Prostate gland (tissue), 2 donors: ENCODE measurements around the gene TMEM202. TPM values are rescaled to one million over a fixed set of nuclear protein-coding genes. Genes with fewer than 3 reads are reported as not detected.
A peak's percentile ranks its signal among the peaks of the same experiment; 100 is the strongest.
"Not testable (repeated sequence)": the region's sequence is repeated elsewhere in the genome, so short reads cannot be mapped to it uniquely, and the experiment has no call there.

ENCODE experiments used
- DNase-seq: peaks from one replicate; pipeline ENCODE4 v3.0.0-alpha.2; 2019; ENCODE audit warnings: low spot score
- H3K27ac ChIP-seq, 2 donors: fragments of 200-600 bp; sonication (generic); 2 replicates each; pipeline ENCODE4 v1.5.1; 2017 to 2019
- H3K27me3 ChIP-seq: fragments of 200-600 bp; sonication (generic); replicated peaks from 2 replicates; pipeline ENCODE4 v1.5.1; 2019; ENCODE audit not compliant: insufficient read depth
- H3K36me3 ChIP-seq, 2 donors: fragments of 200-600 bp; sonication (generic); 1 replicate in 1 of 2; 2 replicates in 1 of 2; pipeline versions ENCODE4 v1.5.1 to v1.8.1; 2017 to 2019
- H3K4me1 ChIP-seq: fragments of 200-600 bp; sonication (generic); replicated peaks from 2 replicates; pipeline ENCODE4 v1.5.1; 2019
- H3K4me3 ChIP-seq, 2 donors: fragments of 200-600 bp; sonication (generic); 2 replicates each; pipeline ENCODE4 v1.5.1; 2017 to 2019
- H3K9me3 ChIP-seq: fragments of 200-600 bp; sonication (generic); 2 replicates; pipeline ENCODE4 v1.5.1; 2017
- POLR2A ChIP-seq: fragments of 450-650 bp; IDR thresholded peaks from one replicate; pipeline ENCODE4 v1.6.1; 2016; ENCODE audit warnings: antibody characterized with exemption, mild to moderate bottlenecking
- POLR2AphosphoS5 ChIP-seq: sonication (generic); formaldehyde crosslinking; IDR thresholded peaks from one replicate; pipeline ENCODE4 v1.6.1; 2017; ENCODE audit warnings: antibody characterized with exemption
- WGBS: methylation state at CpG from one replicate; pipeline ENCODE4 v1.1.5; 2018; 5-methylcytosine and 5-hydroxymethylcytosine counted together
- intact Hi-C: fragments of 100-400 bp; cut with DNase I; formaldehyde crosslinking; loops from one replicate; pipeline ENCODE4 v1.14.2; 2022
- total RNA-seq, 2 donors: library from RNA; depleted of rRNA; stranded (reverse); fragments of >200 nt; gene quantifications; one replicate each; pipeline ENCODE4 v1.1.0, GENCODE V29; 2016
- TF ChIP-seq, protein P1 (sequence below), 4 experiments: fragments of 200-600 bp in 2 of 4; fragments of 450-650 bp in 2 of 4; sonication (generic) in 2 of 4; IDR thresholded peaks; 1 replicate in 3 of 4; 2 replicates in 1 of 4; pipeline ENCODE4 v1.5.1; 2016 to 2019; ENCODE audit warnings: antibody characterized with exemption in 4 of 4, mild to moderate bottlenecking in 2 of 4, moderate library complexity in 2 of 4

The TMEM202 gene
- total RNA-seq, 2 donors from 2014 or later: not detected

DNA sequence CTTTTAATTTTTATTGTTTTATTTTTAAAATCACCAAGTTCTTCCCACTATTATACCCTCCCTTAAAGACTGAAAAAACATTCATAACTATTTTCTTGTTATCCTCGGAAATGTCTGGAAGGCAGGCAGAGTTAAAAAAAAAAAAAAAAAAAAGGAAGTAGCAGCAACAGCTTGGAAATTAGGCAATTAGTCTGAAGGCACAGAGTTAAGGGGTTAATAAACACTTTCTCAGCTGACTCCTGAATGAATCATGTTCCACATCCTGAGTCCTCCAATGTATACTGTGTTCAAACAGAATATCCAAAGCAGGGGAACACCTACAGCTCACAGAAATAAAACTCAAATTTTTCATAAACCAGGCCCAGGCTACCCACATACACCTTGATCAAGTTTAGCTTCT is 28.1 kb upstream of the TMEM202 start:
- no peak for DNase-seq
- intact Hi-C loops: loop anchor here (10.0 kb wide), 1 partner anchor 55 kb away; no protein-coding TSS in a partner anchor
- Histone ChIP-seq H3K4me1 (peaks cover 3% of the 10 kb centered on the region), H3K27me3 (no peaks in the 10 kb centered on the region), H3K9me3 (no peaks in the 10 kb centered on the region), H3K36me3 (no peaks in the 10 kb centered on the region), H3K27ac (no peak overlapping the region), H3K4me3 (no peak overlapping the region)
- TF ChIP-seq POLR2AphosphoS5: no peak
- TF ChIP-seq POLR2A: no peak
- TF ChIP-seq, protein P1, sequence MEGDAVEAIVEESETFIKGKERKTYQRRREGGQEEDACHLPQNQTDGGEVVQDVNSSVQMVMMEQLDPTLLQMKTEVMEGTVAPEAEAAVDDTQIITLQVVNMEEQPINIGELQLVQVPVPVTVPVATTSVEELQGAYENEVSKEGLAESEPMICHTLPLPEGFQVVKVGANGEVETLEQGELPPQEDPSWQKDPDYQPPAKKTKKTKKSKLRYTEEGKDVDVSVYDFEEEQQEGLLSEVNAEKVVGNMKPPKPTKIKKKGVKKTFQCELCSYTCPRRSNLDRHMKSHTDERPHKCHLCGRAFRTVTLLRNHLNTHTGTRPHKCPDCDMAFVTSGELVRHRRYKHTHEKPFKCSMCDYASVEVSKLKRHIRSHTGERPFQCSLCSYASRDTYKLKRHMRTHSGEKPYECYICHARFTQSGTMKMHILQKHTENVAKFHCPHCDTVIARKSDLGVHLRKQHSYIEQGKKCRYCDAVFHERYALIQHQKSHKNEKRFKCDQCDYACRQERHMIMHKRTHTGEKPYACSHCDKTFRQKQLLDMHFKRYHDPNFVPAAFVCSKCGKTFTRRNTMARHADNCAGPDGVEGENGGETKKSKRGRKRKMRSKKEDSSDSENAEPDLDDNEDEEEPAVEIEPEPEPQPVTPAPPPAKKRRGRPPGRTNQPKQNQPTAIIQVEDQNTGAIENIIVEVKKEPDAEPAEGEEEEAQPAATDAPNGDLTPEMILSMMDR (IDR thresholded peaks at IDR 0.05): no peak
- WGBS: 88% methylated on average over 1 of the region's 1 CpG

DNA sequence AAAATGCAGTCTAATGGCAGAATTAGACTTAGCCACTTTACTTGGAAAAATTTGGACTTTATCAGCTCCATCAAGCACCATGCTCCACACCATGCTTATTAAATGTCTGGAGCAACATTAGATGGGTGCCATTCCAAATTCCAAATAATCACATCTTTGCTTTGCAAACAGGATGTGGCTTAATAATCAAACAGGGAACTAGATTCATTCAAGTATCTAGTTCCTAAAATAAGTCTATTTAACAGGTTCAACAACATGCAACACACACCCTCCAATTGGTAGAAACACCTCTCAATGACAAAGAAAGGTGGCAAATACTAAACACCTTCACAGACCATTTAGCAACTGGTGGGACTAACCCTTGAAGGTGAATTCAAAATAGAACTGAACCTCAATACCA is 25.7 kb upstream of the TMEM202 start:
- TF ChIP-seq POLR2AphosphoS5 (no peak), POLR2A (no peak)
- TF ChIP-seq, protein P1 (IDR thresholded peaks at IDR 0.05): no peak
- no peak overlapping the region for H3K27ac ChIP-seq
- no peak for DNase-seq
- intact Hi-C loops: loop anchor here (10.0 kb wide), 1 partner anchor 58 kb away; no protein-coding TSS in a partner anchor
- H3K27me3 ChIP-seq: no peaks in the 10 kb centered on the region
- no peak overlapping the region for H3K4me3 ChIP-seq
- H3K4me1 ChIP-seq: peaks cover 3% of the 10 kb centered on the region
- H3K36me3 ChIP-seq: no peaks in the 10 kb centered on the region
- no peaks in the 10 kb centered on the region for H3K9me3 ChIP-seq

DNA sequence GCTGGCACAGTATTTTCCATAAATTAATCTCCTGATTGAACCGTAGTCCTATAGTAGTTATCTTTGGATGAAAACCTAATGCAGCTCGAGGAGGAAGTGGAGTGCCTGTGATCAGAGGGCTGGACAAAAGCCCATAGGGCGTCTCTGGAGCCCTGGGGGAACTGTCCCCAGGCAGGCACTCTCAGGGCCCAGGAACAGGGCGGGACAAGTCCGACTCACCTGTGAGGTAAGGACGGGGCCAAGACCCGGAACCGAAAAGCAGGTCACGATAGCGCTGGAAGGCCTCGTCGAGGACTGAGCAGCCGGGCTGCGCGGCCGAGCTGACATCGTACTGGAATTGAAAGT is 22.6 kb upstream of the TMEM202 start:
- Histone ChIP-seq H3K4me1 (no peaks in the 10 kb centered on the region), H3K27ac (peak overlapping the region; percentile 84 to 88), H3K9me3 (no peaks in the 10 kb centered on the region), H3K27me3 (no peaks in the 10 kb centered on the region), H3K36me3 (no peaks in the 10 kb centered on the region), H3K4me3 (peak overlapping the region; percentile 59 to 85)
- TF ChIP-seq, protein P1 (IDR thresholded peaks at IDR 0.05): no peak
- TF ChIP-seq POLR2AphosphoS5 (no peak), POLR2A (no peak)
- 2% methylated on average over 17 of the region's 17 CpGs for WGBS
- intact Hi-C loops: loop anchor here (2.0 to 10.0 kb wide), 3 partner anchors 61 to 103 kb away; partner anchors contain the start of genes ARIH1 and PARP6
- DNase-seq: peak; percentile 41

DNA sequence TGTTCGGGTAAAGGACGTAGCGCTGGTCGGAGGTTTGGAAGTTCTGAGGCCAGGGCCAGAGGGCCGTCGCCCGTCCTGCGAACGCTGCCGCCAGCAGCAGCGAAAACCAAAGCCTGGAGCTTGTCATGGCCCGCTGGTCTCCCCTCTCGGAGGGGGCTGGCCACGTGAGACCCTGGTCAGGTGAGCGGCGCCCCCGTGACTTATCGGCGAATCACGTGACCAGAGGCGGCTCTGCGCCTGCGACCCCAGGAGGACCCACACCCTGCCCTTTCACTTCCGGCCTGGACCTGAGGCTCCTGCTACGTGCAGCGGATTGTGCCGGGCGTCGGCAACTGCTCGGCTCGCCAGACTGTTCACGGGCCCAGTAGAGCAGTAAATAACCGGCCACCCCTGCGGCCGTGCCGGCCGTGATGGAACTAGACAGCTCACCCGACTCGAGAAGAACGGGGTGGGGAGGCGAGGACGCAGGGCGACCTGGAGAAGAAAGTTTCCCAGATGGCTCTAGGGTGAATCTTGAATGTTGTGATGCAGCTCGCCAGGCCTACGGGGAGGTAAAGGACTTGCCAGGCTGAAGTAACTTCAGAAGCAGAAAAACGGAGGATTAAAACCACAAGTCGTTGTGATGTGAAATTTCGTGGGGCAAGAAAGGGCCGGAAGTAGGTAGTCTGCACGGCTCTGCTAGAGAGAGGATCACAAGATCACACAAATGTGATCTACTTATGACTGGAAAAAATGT is 22.1 kb upstream of the TMEM202 start, which contains the start of gene HEXA:
Gene HEXA, minus strand, starts transcription at position 169 of the 736 bp plus-strand sequence. Its CDS starts 42 bp downstream, at position 127.
- intact Hi-C loops: loop anchor here (2.0 to 10.0 kb wide), 3 partner anchors 61 to 103 kb away; partner anchors contain the start of genes ARIH1 and PARP6
- Histone ChIP-seq H3K4me3 (peak within 1 kb of the TSS; percentile 59 to 85), H3K27me3 (no peaks in the 10 kb centered on the region), H3K27ac (peak within 1 kb of the TSS; percentile 84 to 88), H3K36me3 (no peaks in the 10 kb centered on the region), H3K9me3 (no peaks in the 10 kb centered on the region), H3K4me1 (no peaks in the 10 kb centered on the region)
- under 1% methylated on average over 49 of the region's 50 CpGs for WGBS
- TF ChIP-seq POLR2AphosphoS5: peak; percentile 94
- peak; percentile 70 for TF ChIP-seq POLR2A
- TF ChIP-seq, protein P1 (IDR thresholded peaks at IDR 0.05): peak in 2 of 4 experiments; percentile 18 to 29
- DNase-seq: peak; percentile 93

DNA sequence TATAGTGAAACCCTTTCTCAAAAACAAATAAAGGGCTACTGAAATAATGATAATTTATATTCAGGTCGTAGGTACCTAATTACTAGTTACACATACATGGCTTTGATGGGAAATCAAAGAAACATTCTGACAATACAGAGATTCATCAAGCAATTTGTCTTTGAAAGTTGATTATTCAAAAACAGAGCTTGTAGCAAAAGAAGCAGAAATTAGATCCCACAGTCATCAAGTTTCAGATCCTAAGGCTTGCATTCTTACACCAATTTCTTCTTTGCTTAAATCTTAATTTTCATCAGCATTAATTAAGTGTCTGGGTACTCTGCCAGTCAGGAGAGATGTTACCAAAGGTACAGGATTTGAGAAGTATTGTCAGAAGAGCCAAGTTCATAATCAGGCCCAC is 20.8 kb upstream of the TMEM202 start:
- Histone ChIP-seq H3K4me1 (no peaks in the 10 kb centered on the region), H3K27me3 (no peaks in the 10 kb centered on the region), H3K27ac (no peak overlapping the region), H3K4me3 (no peak overlapping the region), H3K9me3 (no peaks in the 10 kb centered on the region), H3K36me3 (no peaks in the 10 kb centered on the region)
- TF ChIP-seq POLR2A (no peak), POLR2AphosphoS5 (no peak)
- TF ChIP-seq, protein P1 (IDR thresholded peaks at IDR 0.05): no peak
- no peak for DNase-seq
- intact Hi-C loops: loop anchor here (5.0 to 10.0 kb wide), 2 partner anchors 63 to 95 kb away; partner anchors contain the start of gene ARIH1
- WGBS: 74% methylated on average over 1 of the region's 1 CpG

DNA sequence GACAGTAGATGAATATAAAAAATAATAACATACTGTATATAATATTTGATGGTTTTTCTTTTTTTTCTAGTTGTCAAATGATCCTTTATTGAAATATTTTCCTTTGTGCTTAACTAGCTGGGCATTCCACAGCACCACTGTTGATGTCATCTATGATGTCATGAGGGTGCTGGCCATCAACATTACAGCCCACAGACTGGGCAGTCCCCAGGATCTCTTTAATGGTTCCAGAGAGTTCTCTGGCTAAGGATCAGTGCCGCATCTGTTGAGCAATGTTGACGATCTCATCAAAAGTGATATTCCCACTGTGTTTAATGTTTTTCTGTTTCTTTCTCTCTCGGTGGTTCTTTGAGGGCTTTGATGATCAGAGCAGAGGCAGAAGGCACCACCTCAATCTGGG is 19.0 kb upstream of the TMEM202 start:
- WGBS: 84% methylated on average over 3 of the region's 3 CpGs
- H3K4me3 ChIP-seq, H3K9me3 ChIP-seq, H3K4me1 ChIP-seq, H3K27me3 ChIP-seq, H3K36me3 ChIP-seq, H3K27ac ChIP-seq, DNase-seq: not testable (repeated sequence)
- intact Hi-C loops: loop anchor here (5.0 to 10.0 kb wide), 2 partner anchors 64 to 93 kb away; partner anchors contain the start of gene ARIH1
